Peyer's patch (tissue), 4 donors: Measurements from ENCODE around the gene SLC7A11.

Source experiments
- POLR2A ChIP-seq, 2 donors: fragments of 450-650 bp; IDR thresholded peaks; one replicate each; pipeline ENCODE4 v1.5.1; 2017; ENCODE audit warnings: antibody characterized with exemption in 2 of 2, mild to moderate bottlenecking in 2 of 2, moderate library complexity in 2 of 2
- TF ChIP-seq, protein P1 (sequence below), 6 experiments: fragments of 450-650 bp in 4 of 6; fragments of 200-600 bp in 2 of 6; sonication (generic) in 1 of 6; IDR thresholded peaks; one replicate each; pipeline ENCODE4 v1.5.1; 2017 to 2019; ENCODE audit warnings: antibody characterized with exemption in 6 of 6, mild to moderate bottlenecking in 3 of 6, moderate library complexity in 1 of 6

GRCh38 chr4:138262469-138262868 is 20.3 kb upstream of the SLC7A11 start:
- TF ChIP-seq, protein P1, sequence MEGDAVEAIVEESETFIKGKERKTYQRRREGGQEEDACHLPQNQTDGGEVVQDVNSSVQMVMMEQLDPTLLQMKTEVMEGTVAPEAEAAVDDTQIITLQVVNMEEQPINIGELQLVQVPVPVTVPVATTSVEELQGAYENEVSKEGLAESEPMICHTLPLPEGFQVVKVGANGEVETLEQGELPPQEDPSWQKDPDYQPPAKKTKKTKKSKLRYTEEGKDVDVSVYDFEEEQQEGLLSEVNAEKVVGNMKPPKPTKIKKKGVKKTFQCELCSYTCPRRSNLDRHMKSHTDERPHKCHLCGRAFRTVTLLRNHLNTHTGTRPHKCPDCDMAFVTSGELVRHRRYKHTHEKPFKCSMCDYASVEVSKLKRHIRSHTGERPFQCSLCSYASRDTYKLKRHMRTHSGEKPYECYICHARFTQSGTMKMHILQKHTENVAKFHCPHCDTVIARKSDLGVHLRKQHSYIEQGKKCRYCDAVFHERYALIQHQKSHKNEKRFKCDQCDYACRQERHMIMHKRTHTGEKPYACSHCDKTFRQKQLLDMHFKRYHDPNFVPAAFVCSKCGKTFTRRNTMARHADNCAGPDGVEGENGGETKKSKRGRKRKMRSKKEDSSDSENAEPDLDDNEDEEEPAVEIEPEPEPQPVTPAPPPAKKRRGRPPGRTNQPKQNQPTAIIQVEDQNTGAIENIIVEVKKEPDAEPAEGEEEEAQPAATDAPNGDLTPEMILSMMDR (IDR thresholded peaks at IDR 0.05), result no peak
- no peak for TF ChIP-seq POLR2A (IDR thresholded peaks at IDR 0.05)
